DOHH2 (cell line): Measurements from ENCODE around the gene KCNQ1.

Experiments
- CTCF ChIP-seq: fragments of 200-600 bp; sonication (generic); IDR thresholded peaks from one replicate; pipeline ENCODE4 v1.5.1; 2014; ENCODE audit warnings: antibody characterized with exemption, mild to moderate bottlenecking, low read depth, low read length; ENCODE audit not compliant: poor library complexity, severe bottlenecking
- EZH2phosphoT487 ChIP-seq: fragments of 200-600 bp; sonication (generic); IDR thresholded peaks from 2 replicates; pipeline ENCODE4 v1.6.1; 2017; ENCODE audit warnings: borderline replicate concordance, mild to moderate bottlenecking, antibody characterized with exemption, low read length, moderate library complexity, mixed read lengths

- TF ChIP-seq CTCF: no peak
- no peak for TF ChIP-seq EZH2phosphoT487
Observed at GRCh38 chr11:2590965-2591754, 146.4 kb downstream of the KCNQ1 start.
